Loucy (cell line): ENCODE results near the gene IARS2.

Experiments used
- EZH2phosphoT487 ChIP-seq: fragments of 200-600 bp; IDR thresholded peaks from 2 replicates; pipeline ENCODE4 v1.6.1; 2018; ENCODE audit warnings: antibody characterized with exemption, mild to moderate bottlenecking, moderate library complexity, borderline replicate concordance
- TF ChIP-seq, protein P1 (sequence below): fragments of 200-600 bp; sonication (generic); conservative IDR thresholded peaks from 2 replicates; pipeline ENCODE4 v1.5.1; 2014; ENCODE audit warnings: mild to moderate bottlenecking, antibody characterized with exemption, low read length

DNA sequence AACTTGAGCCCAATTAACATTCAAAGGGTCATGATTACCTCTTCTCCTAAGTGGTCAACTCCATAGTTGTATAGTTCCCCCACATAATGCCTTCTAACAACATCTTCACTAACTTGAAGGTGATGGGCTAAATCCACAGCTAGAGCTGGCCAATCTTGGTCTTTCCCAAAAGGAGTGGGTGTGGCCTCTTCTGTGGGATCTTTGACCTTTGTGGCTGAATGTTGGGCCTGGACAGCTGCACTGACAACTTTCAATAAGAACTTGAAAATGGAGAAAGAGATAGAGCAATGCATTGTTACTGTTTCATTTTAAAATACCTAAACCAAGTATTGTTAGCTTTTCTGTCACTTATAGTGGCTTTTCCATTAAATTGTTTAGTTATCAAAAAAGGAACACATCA, 59.2 kb downstream of the IARS2 start:
- TF ChIP-seq, protein P1, sequence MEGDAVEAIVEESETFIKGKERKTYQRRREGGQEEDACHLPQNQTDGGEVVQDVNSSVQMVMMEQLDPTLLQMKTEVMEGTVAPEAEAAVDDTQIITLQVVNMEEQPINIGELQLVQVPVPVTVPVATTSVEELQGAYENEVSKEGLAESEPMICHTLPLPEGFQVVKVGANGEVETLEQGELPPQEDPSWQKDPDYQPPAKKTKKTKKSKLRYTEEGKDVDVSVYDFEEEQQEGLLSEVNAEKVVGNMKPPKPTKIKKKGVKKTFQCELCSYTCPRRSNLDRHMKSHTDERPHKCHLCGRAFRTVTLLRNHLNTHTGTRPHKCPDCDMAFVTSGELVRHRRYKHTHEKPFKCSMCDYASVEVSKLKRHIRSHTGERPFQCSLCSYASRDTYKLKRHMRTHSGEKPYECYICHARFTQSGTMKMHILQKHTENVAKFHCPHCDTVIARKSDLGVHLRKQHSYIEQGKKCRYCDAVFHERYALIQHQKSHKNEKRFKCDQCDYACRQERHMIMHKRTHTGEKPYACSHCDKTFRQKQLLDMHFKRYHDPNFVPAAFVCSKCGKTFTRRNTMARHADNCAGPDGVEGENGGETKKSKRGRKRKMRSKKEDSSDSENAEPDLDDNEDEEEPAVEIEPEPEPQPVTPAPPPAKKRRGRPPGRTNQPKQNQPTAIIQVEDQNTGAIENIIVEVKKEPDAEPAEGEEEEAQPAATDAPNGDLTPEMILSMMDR, result no peak
- TF ChIP-seq EZH2phosphoT487, result no peak
